ENCODE data around the gene KLRC4. TPM values are rescaled to one million over a fixed set of nuclear protein-coding genes. Genes with fewer than 3 reads are reported as not detected.

KLRC4 gene
- 1 to 10 TPM in 2 of 3 donors, under 1 TPM in 1; 0.72 to 1.7 (median 1.4) TPM for total RNA-seq
- long read RNA-seq, donor 1: 0 reads
- long read RNA-seq, donor 2: 0 reads

GRCh38 chr12:10409392-10409791, at the start of gene KLRC4:
Gene KLRC4 (minus strand): TSS chr12:10409757. CDS start chr12:10409575, 182 bp downstream.
- ATAC-seq (peak; percentile 69), DNase-seq (no peak)
- TF ChIP-seq CTCF (IDR thresholded peaks at IDR 0.05): no peak
- Histone ChIP-seq H3K4me3 (no peak within 1 kb of the TSS), H3K4me1 (ENCODE audit: low read depth) (no peaks in the 10 kb centered on the region), H3K36me3 (ENCODE audit: low read depth) (no peaks in the 10 kb centered on the region), H3K9me3 (no peaks in the 10 kb centered on the region)
- intact Hi-C loops (cut with DNase I, micrococcal nuclease): no loop called here

- DNase-seq (no peak), ATAC-seq (no peak)
- TF ChIP-seq CTCF (IDR thresholded peaks at IDR 0.05): no peak
- Histone ChIP-seq H3K4me3 (no peak overlapping the region), H3K36me3 (ENCODE audit: low read depth) (no peaks in the 10 kb centered on the region), H3K9me3 (peaks cover 12% of the 10 kb centered on the region), H3K4me1 (ENCODE audit: low read depth) (peaks cover 5% of the 10 kb centered on the region)
- intact Hi-C loops (cut with DNase I, micrococcal nuclease): no loop called here
These were observed 48.2 kb upstream of the KLRC4 start for GRCh38 chr12:10457760-10458159.

- no peaks in the 10 kb centered on the region for H3K36me3 ChIP-seq (ENCODE audit: low read depth)
- H3K9me3 ChIP-seq: peaks cover 12% of the 10 kb centered on the region
- ATAC-seq (no peak), DNase-seq (no peak)
- no peak overlapping the region for H3K4me3 ChIP-seq
- TF ChIP-seq CTCF (IDR thresholded peaks at IDR 0.05): no peak
- intact Hi-C loops (cut with DNase I, micrococcal nuclease): no loop called here
- peaks cover 5% of the 10 kb centered on the region for H3K4me1 ChIP-seq (ENCODE audit: low read depth)
These were observed 47.3 kb upstream of the KLRC4 start for GRCh38 chr12:10456856-10457255.

GRCh38 chr12:10455766-10456165, 46.2 kb upstream of the KLRC4 start:
- Histone ChIP-seq H3K36me3 (ENCODE audit: low read depth) (no peaks in the 10 kb centered on the region), H3K4me3 (no peak overlapping the region), H3K9me3 (peaks cover 12% of the 10 kb centered on the region), H3K4me1 (ENCODE audit: low read depth) (peaks cover 5% of the 10 kb centered on the region)
- intact Hi-C loops (cut with DNase I, micrococcal nuclease): no loop called here
- DNase-seq (no peak), ATAC-seq (no peak)
- no peak for TF ChIP-seq CTCF (IDR thresholded peaks at IDR 0.05)

DNA sequence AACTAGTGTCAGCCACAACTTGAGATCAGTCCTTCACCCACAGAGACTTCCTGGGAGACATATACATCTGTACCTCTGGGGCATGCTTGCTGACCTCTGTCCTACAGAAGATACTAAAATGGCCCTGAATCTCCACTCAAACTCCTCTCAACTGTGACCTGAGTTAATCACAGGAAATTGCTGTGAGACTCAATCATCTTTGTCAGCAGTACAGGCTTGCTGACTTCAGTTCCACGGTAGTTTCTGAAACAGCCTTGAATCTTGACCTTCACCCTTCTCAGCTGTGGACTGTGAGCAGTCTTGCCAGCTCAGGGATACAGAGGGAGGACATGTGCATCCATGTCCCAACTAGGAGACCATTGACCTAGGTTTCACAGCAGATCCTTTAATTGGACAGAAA, 45.0 kb upstream of the KLRC4 start:
- no peaks in the 10 kb centered on the region for H3K36me3 ChIP-seq (ENCODE audit: low read depth)
- ATAC-seq (peak; percentile 9), DNase-seq (no peak)
- no peak for TF ChIP-seq CTCF (IDR thresholded peaks at IDR 0.05)
- peaks cover 12% of the 10 kb centered on the region for H3K9me3 ChIP-seq
- no peak overlapping the region for H3K4me3 ChIP-seq
- H3K4me1 ChIP-seq (ENCODE audit: low read depth): peaks cover 5% of the 10 kb centered on the region
- intact Hi-C loops (cut with DNase I, micrococcal nuclease): no loop called here

- peaks cover 5% of the 10 kb centered on the region for H3K4me1 ChIP-seq (ENCODE audit: low read depth)
- intact Hi-C loops (cut with DNase I, micrococcal nuclease): no loop called here
- no peak for TF ChIP-seq CTCF (IDR thresholded peaks at IDR 0.05)
- DNase-seq (peak in 1 of 3 donors; percentile 29), ATAC-seq (peak; percentile 97)
- no peaks in the 10 kb centered on the region for H3K36me3 ChIP-seq (ENCODE audit: low read depth)
- H3K9me3 ChIP-seq: peaks cover 12% of the 10 kb centered on the region
- H3K4me3 ChIP-seq: no peak within 1 kb of the TSS
These were observed 43.6 kb upstream of the KLRC4 start, which contains the start of gene KLRC1 for GRCh38 chr12:10453156-10453555. Gene KLRC1 (minus strand): TSS chr12:10453377. CDS start chr12:10451156, 2,221 bp downstream.

Data from mucosa of descending colon (tissue), 3 donors.